ENCODE data around the gene KRTAP5-10.
"Not testable (repeated sequence)": the region's sequence is repeated elsewhere in the genome, so short reads cannot be mapped to it uniquely, and the experiment has no call there.

- not testable (repeated sequence) for TF ChIP-seq ELK1 (IDR thresholded peaks at IDR 0.05; ENCODE audit: low read depth, low read length); USF2 (IDR thresholded peaks at IDR 0.05); POLR2A (IDR thresholded peaks at IDR 0.05; ENCODE audit: low read length); BCL3 (IDR thresholded peaks at IDR 0.05); CHD4 (IDR thresholded peaks at IDR 0.05; ENCODE audit: borderline replicate concordance); BHLHE40 (IDR thresholded peaks at IDR 0.05; ENCODE audit: low read depth, low read length)
- TF ChIP-seq, protein P1, sequence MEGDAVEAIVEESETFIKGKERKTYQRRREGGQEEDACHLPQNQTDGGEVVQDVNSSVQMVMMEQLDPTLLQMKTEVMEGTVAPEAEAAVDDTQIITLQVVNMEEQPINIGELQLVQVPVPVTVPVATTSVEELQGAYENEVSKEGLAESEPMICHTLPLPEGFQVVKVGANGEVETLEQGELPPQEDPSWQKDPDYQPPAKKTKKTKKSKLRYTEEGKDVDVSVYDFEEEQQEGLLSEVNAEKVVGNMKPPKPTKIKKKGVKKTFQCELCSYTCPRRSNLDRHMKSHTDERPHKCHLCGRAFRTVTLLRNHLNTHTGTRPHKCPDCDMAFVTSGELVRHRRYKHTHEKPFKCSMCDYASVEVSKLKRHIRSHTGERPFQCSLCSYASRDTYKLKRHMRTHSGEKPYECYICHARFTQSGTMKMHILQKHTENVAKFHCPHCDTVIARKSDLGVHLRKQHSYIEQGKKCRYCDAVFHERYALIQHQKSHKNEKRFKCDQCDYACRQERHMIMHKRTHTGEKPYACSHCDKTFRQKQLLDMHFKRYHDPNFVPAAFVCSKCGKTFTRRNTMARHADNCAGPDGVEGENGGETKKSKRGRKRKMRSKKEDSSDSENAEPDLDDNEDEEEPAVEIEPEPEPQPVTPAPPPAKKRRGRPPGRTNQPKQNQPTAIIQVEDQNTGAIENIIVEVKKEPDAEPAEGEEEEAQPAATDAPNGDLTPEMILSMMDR (IDR thresholded peaks at IDR 0.05): not testable (repeated sequence)
These were observed 41.6 kb downstream of the KRTAP5-10 start for GRCh38 chr11:71606853-71607519.
